Measurements from ENCODE around the gene AP2A1.
"Not testable (repeated sequence)": the region's sequence is repeated elsewhere in the genome, so short reads cannot be mapped to it uniquely, and the experiment has no call there.

AP2A1 gene

GRCh38 chr19:49766930-49767299 is at the start of gene AP2A1:
Gene AP2A1, plus strand, starts transcription at chr19:49767001. Its CDS starts 133 bp downstream, at chr19:49767134.
- no peak for DNase-seq (ENCODE audit: low read depth in 2 of 2)

GRCh38 chr19:49718511-49718910 is 48.3 kb upstream of the AP2A1 start:
- no peak for DNase-seq (ENCODE audit: low read depth in 2 of 2)

- no peak for DNase-seq (ENCODE audit: low read depth in 2 of 2)
Observed at GRCh38 chr19:49718991-49719390, 47.8 kb upstream of the AP2A1 start.

GRCh38 chr19:49719420-49719819 is 47.4 kb upstream of the AP2A1 start:
- not testable (repeated sequence) for DNase-seq (ENCODE audit: low read depth in 2 of 2)

GRCh38 chr19:49727217-49728030 is 39.4 kb upstream of the AP2A1 start:
- no peak for DNase-seq (ENCODE audit: low read depth in 2 of 2)

GRCh38 chr19:49730166-49730565 is 36.6 kb upstream of the AP2A1 start:
- no peak for DNase-seq (ENCODE audit: low read depth in 2 of 2)

- DNase-seq (ENCODE audit: low read depth in 2 of 2) = no peak
Observed at GRCh38 chr19:49738268-49738667, 28.5 kb upstream of the AP2A1 start.

- no peak for DNase-seq (ENCODE audit: low read depth in 2 of 2)
Observed at GRCh38 chr19:49739098-49739497, 27.7 kb upstream of the AP2A1 start.

GRCh38 chr19:49739933-49740332 is 26.9 kb upstream of the AP2A1 start:
- DNase-seq (ENCODE audit: low read depth in 2 of 2) = no peak

- DNase-seq (ENCODE audit: low read depth in 2 of 2) = no peak
Observed at GRCh38 chr19:49741210-49741844, 25.5 kb upstream of the AP2A1 start.

- no peak for DNase-seq (ENCODE audit: low read depth in 2 of 2)
Observed at GRCh38 chr19:49744946-49745381, 21.8 kb upstream of the AP2A1 start.

GRCh38 chr19:49746206-49746958 is 20.4 kb upstream of the AP2A1 start:
- peak; percentile 37 to 69 for DNase-seq (ENCODE audit: low read depth in 2 of 2)

- no peak for DNase-seq (ENCODE audit: low read depth in 2 of 2)
Observed at GRCh38 chr19:49749055-49749716, 17.6 kb upstream of the AP2A1 start.

- DNase-seq (ENCODE audit: low read depth in 2 of 2) = no peak
Observed at GRCh38 chr19:49749771-49750170, 17.0 kb upstream of the AP2A1 start.

- no peak for DNase-seq (ENCODE audit: low read depth in 2 of 2)
Observed at GRCh38 chr19:49752701-49753100, 14.1 kb upstream of the AP2A1 start.

GRCh38 chr19:49755956-49756355 is 10.8 kb upstream of the AP2A1 start:
- no peak for DNase-seq (ENCODE audit: low read depth in 2 of 2)

- no peak for DNase-seq (ENCODE audit: low read depth in 2 of 2)
Observed at GRCh38 chr19:49758292-49758691, 8.5 kb upstream of the AP2A1 start.

GRCh38 chr19:49761249-49761624 is 5.6 kb upstream of the AP2A1 start:
- no peak for DNase-seq (ENCODE audit: low read depth in 2 of 2)

- no peak for DNase-seq (ENCODE audit: low read depth in 2 of 2)
Observed at GRCh38 chr19:49761625-49762311, 5.0 kb upstream of the AP2A1 start.

GRCh38 chr19:49763230-49763629 is 3.6 kb upstream of the AP2A1 start, which contains the start of gene TSKS:
Gene TSKS, minus strand, starts transcription at chr19:49763306. Its CDS starts 59 bp downstream, at chr19:49763247.
- DNase-seq (ENCODE audit: low read depth in 2 of 2) = no peak

GRCh38 chr19:49764341-49764740 is 2.5 kb upstream of the AP2A1 start:
- no peak for DNase-seq (ENCODE audit: low read depth in 2 of 2)
